Activated CD8-positive, alpha-beta T cell treated with anti-CD3 and anti-CD28 coated beads, Interleukin-2, amount 10 ng/mL, durations not matched to agents 7 days and 5 days (primary cell): ENCODE measurements around the gene CCZ1. TPM values are rescaled to one million over a fixed set of nuclear protein-coding genes. Genes with fewer than 3 reads are reported as not detected.
"Not testable (repeated sequence)": the region's sequence is repeated elsewhere in the genome, so short reads cannot be mapped to it uniquely, and the experiment has no call there.

Experiments used
- ATAC-seq: fragments of 150-1000 bp; cut with Tn5 transposase; one replicate; pipeline ENCODE4 v1.10.0; 2021; ENCODE audit warnings: moderate library complexity
- CTCF ChIA-PET: fragments of 350-600 bp; sonication (Branson Sonifier 250); formaldehyde crosslinking; loops from one replicate; lab custom pipeline; 2021; ENCODE audit warnings: antibody characterized with exemption; lab: Charles Lee
- POLR2A ChIA-PET: fragments of 350-600 bp; sonication (Branson Sonifier 250); formaldehyde crosslinking; loops from one replicate; lab custom pipeline; 2021; ENCODE audit warnings: antibody characterized with exemption; lab: Charles Lee
- DNase-seq: peaks from one replicate; pipeline ENCODE4 v3.0.0-alpha.2; 2020
- H3K27ac Mint-ChIP-seq: one replicate; pipeline ENCODE4 v1.8.0; 2021; ENCODE audit warnings: mild to moderate bottlenecking, mixed read lengths
- H3K27me3 Mint-ChIP-seq: one replicate; pipeline ENCODE4 v1.8.0; 2021; ENCODE audit warnings: low read depth, mixed read lengths
- H3K36me3 Mint-ChIP-seq: one replicate; pipeline ENCODE4 v1.8.0; 2021; ENCODE audit warnings: low read depth, mixed read lengths
- H3K4me1 Mint-ChIP-seq: one replicate; pipeline ENCODE4 v1.8.0; 2021; ENCODE audit warnings: low read depth, mixed read lengths
- H3K4me3 Mint-ChIP-seq: one replicate; pipeline ENCODE4 v1.8.0; 2021; ENCODE audit warnings: mild to moderate bottlenecking, mixed read lengths
- H3K9me3 Mint-ChIP-seq: one replicate; pipeline ENCODE4 v1.8.0; 2022; ENCODE audit warnings: mixed read lengths; ENCODE audit not compliant: insufficient read depth
- total RNA-seq, 2 experiments: library from RNA; stranded (reverse); gene quantifications; one replicate each; pipeline ENCODE4 v1.2.3, GENCODE V29; 2021

The CCZ1 gene
- total RNA-seq = 100 to 1,000 TPM; 105 to 121 TPM

DNA sequence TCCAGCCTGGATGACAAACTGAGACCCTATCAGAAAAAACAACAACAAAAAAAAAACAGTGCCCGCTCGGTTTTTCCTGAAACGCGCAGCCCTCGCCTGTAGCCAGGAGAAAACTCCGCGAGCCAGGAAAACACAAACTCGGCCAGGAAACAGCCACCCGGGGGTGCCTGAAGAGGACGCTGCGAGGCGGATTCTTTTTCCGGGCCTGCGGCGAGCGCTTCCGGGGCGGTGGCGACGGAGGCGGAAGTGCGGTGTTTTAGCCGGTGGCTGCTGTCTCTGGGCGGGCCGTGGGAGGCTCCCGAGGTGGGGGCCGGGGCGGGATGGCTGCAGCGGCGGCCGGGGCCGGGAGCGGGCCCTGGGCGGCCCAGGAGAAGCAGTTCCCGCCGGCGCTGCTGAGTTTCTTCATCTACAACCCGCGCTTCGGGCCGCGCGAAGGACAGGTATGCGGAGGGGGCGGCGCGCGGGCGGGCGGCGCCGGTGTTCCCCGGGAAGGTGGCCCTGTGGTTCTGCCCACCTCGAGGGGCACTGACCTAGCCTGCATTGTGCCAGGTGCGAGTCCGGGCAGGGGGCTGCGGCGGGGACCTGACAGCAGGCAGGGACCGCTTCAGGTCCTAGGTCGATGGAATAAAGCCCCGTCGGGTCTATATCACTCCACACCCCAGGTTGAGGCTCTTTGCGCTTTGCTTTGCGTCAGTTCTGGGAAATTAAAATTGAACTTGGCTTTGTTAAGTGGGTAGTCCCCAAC is at the start of gene CCZ1:
Gene CCZ1, plus strand, starts transcription at position 254 of the 745 bp plus-strand sequence. Its CDS starts 67 bp downstream, at position 321.
- POLR2A ChIA-PET, CTCF ChIA-PET, H3K9me3 Mint-ChIP-seq, H3K4me1 Mint-ChIP-seq, H3K27me3 Mint-ChIP-seq: not testable (repeated sequence)
- Mint-ChIP-seq H3K4me3 (peak within 1 kb of the TSS; percentile 81), H3K36me3 (peaks cover 12% of the 10 kb centered on the region), H3K27ac (peak within 1 kb of the TSS; percentile 88)
- DNase-seq (peak; percentile 89), ATAC-seq (peak; percentile 95)

DNA sequence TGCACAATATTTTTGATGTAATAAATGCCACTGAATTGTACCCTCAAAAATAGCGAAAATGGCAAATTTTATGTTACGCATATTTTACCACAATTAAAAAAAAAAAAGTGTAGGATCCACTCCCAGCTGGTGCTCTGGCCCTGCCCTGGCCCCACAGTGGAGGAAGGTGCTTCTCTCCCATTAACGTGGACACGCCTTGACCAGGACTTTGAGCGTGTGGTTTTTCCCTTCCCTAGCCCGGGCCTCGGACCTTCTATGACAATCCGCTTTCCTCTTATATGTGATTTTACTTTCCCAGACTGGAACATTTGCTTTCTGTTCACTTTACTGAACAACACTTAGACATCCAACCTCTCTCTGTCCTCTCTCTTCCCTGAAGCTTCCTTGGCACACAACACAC is 47.6 kb upstream of the CCZ1 start:
- ChIA-PET POLR2A (no interaction called here), CTCF (interaction anchor here (1.0 kb wide), 1 partner anchor 257 kb away, joined by 3 read pairs; no protein-coding TSS in a partner anchor)
- no peaks in the 10 kb centered on the region for H3K27me3 Mint-ChIP-seq
- no peak for DNase-seq
- H3K9me3 Mint-ChIP-seq = no peaks in the 10 kb centered on the region
- no peaks in the 10 kb centered on the region for H3K36me3 Mint-ChIP-seq
- no peaks in the 10 kb centered on the region for H3K4me1 Mint-ChIP-seq
- no peak overlapping the region for H3K4me3 Mint-ChIP-seq
- no peak overlapping the region for H3K27ac Mint-ChIP-seq
- ATAC-seq = no peak

DNA sequence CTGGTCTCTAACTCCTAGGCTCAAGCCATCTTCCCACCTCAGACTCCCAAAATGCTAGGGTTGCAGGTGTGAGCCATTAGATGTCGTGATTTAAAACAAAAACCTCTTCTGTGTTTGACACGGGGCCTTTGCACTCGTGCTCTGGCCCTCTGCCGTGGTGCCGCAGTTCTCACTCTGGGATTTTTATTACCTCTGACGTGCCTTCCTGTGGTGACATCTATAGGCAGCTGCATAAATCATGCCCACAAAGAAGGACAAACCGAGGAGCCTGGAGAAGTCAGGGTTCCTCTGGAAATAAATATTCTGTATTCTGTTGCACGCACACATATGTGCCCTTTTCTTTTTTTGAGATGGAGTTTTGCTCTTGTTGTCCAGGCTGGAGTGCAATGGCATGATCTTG is 43.8 kb upstream of the CCZ1 start:
- no peak for ATAC-seq
- no peak overlapping the region for H3K4me3 Mint-ChIP-seq
- CTCF ChIA-PET = interaction anchor here (0.6 kb wide), 1 partner anchor 35 kb away, joined by 3 read pairs; no protein-coding TSS in a partner anchor
- H3K9me3 Mint-ChIP-seq = no peaks in the 10 kb centered on the region
- no peak for DNase-seq
- no peak overlapping the region for H3K27ac Mint-ChIP-seq
- no peaks in the 10 kb centered on the region for H3K27me3 Mint-ChIP-seq
- peaks cover 21% of the 10 kb centered on the region for H3K4me1 Mint-ChIP-seq
- POLR2A ChIA-PET = no interaction called here
- no peaks in the 10 kb centered on the region for H3K36me3 Mint-ChIP-seq

DNA sequence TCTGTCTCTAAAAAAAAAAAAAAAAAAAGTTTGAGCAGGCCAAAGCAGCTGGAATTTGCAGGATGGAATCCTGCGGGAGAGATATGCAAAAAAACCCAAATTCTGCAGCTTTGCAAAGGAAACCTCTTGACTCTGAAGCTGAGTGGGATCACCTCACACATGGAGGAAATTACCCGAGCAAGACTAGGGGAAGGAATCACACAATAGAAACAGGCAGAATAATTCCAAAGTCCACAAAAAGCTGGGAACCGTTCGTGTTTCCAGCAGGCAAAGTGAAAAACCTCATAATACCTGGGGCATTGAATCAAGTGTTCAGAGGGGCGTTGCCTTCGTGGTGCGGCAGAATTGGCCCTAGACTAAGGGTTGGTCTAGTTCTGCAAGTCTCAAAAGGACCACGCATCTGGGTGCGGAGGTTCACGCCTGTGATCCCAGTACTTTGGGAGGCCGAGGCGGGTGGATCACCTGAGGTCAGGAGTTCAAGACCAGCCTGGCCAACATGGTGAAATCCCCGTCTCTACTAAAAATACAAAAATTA is 41.4 kb upstream of the CCZ1 start:
- H3K4me1 Mint-ChIP-seq = peaks cover 21% of the 10 kb centered on the region
- POLR2A ChIA-PET, DNase-seq, H3K4me3 Mint-ChIP-seq, H3K36me3 Mint-ChIP-seq, H3K9me3 Mint-ChIP-seq, H3K27me3 Mint-ChIP-seq, ATAC-seq, H3K27ac Mint-ChIP-seq: not testable (repeated sequence)
- CTCF ChIA-PET = interaction anchor here (0.6 to 2.1 kb wide), 18 partner anchors 9 to 467 kb away, joined by 3 to 13 read pairs (median 4); no protein-coding TSS in a partner anchor

DNA sequence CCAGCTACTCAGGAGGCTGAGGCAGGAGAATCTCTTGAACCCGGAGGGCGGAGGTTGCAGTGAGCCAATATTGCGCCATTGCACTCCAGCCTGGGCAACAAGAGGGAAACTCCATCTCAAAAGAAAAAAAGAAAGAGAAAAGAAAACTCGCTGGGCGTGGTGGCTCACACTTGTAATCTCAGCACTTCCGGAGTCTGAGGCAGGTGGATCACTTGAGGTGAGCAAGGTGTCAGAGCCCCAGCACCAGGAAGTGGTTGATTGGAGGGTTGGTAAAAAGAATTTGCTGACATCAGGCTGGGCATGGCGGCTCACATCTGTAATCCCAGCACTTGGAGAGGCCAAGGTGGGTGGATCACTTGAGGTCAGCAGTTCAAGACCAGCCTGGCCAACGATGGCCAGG is 40.0 kb upstream of the CCZ1 start:
- Mint-ChIP-seq H3K27ac (peak overlapping the region; percentile 67), H3K4me1 (peaks cover 21% of the 10 kb centered on the region), H3K4me3 (peak overlapping the region; percentile 8)
- H3K36me3 Mint-ChIP-seq, ATAC-seq, POLR2A ChIA-PET, H3K9me3 Mint-ChIP-seq, H3K27me3 Mint-ChIP-seq: not testable (repeated sequence)
- DNase-seq = peak; percentile 55
- CTCF ChIA-PET = interaction anchor here (1.3 kb wide), 1 partner anchor 464 kb away, joined by 3 read pairs; no protein-coding TSS in a partner anchor

DNA sequence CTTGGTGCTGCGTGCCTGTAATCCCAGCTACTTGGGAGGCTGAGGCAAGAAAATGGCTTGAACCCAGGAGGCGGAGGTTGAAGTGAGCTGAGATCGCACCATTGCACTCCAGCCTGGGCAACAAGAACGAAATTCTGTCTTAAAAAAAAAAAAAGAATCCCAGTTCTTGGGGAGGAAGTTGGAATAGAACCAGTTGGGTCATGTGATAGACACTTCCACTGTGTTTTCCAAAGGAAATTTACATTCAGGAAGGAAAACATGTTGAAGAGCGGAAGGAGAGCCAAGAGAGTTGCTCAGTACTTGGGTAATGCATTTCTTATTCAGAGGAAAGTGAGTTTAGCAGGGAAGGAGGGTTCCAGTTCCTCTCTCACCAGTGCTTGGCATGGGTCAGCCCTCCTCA is 37.3 kb upstream of the CCZ1 start:
- H3K27me3 Mint-ChIP-seq, CTCF ChIA-PET, H3K4me3 Mint-ChIP-seq, ATAC-seq, H3K27ac Mint-ChIP-seq, H3K9me3 Mint-ChIP-seq, DNase-seq, H3K36me3 Mint-ChIP-seq, POLR2A ChIA-PET: not testable (repeated sequence)
- peaks cover 19% of the 10 kb centered on the region for H3K4me1 Mint-ChIP-seq

DNA sequence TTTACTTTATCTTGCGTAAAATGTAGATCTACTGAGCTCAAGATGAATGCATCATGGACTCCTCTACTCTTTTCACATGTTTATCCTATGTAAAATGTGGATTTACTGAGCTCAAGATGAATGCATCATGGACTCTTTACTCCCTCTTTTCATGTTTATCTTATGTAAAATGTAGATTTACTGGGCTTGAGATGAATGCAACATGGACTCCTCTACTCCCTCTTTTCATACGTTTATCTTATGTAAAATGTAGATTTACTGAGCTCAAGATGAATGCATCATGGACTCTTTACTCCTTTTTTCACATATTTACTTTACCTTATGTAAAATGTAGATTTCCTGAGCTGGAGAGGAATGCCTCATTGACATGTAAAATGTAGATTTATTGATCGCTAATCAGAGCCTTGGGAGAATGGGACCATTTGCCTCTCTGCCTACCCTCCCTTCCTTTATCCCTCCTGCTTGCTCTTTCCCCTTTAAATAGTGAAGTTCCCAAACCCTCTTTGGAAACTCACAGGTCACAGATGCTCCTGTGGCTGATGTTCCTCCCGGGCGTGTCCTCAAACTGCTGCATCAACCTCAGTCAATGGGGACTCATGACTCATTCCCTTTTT is 35.7 kb upstream of the CCZ1 start:
- CTCF ChIA-PET, H3K27ac Mint-ChIP-seq, ATAC-seq, POLR2A ChIA-PET, H3K9me3 Mint-ChIP-seq, DNase-seq, H3K4me3 Mint-ChIP-seq, H3K36me3 Mint-ChIP-seq, H3K27me3 Mint-ChIP-seq: not testable (repeated sequence)
- peaks cover 14% of the 10 kb centered on the region for H3K4me1 Mint-ChIP-seq

DNA sequence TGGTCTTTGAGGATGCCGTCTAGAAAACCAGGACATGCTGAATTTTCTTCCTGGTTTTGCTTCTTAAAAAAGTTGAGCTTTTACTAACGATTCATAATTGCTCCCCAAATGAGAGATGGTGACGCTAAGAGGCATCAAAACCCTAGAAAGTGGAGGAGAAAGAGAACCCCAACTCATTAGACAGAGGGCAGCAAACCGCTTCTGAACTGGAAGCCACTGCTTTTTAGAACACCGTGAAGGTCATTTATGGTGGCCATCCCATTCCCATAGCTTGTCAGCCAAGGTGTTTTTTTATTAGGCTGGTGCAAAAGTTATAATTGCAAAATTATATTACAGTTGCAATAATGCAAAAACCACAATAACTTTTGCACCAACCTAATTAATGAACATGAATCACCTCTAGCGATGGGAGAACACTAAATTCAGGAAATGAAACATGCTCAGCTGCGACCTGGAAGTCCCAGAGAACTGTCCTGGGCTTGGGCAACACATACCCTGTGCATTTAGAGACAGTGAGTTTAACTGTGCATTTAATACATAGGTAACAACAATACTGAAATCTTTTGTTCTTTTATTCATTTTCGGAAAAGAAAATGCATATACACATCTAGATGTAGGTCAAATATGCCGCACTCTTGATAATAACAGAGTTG is 33.1 kb upstream of the CCZ1 start:
- H3K36me3 Mint-ChIP-seq, H3K4me3 Mint-ChIP-seq, H3K9me3 Mint-ChIP-seq, H3K4me1 Mint-ChIP-seq, H3K27ac Mint-ChIP-seq, DNase-seq, H3K27me3 Mint-ChIP-seq, POLR2A ChIA-PET, ATAC-seq: not testable (repeated sequence)
- CTCF ChIA-PET = interaction anchor here (1.6 kb wide), 1 partner anchor 9 kb away, joined by 3 read pairs; no protein-coding TSS in a partner anchor

DNA sequence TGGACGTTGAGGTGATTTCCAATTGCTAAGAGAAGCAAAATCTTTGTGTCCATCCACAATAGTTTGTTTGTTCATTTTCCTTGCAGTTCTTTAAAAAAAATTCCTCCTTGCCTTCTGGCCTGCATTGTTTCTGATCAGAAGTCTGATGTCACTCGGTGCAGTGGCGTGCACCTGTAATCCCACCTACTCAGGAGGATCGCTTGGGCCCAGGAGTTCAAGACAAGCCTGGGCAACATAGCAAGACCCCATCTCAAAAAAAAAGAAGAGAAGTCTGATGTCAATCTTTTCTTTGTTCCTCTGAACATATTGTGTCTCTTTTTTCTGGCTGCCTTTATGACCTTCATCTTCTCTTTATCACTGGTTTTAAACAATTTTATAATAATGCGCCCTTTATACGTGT is 31.5 kb upstream of the CCZ1 start:
- no peaks in the 10 kb centered on the region for H3K4me1 Mint-ChIP-seq
- DNase-seq = no peak
- POLR2A ChIA-PET = no interaction called here
- CTCF ChIA-PET = no interaction called here
- ATAC-seq = no peak
- no peaks in the 10 kb centered on the region for H3K36me3 Mint-ChIP-seq
- H3K27ac Mint-ChIP-seq = no peak overlapping the region
- H3K4me3 Mint-ChIP-seq = no peak overlapping the region
- peaks cover 2% of the 10 kb centered on the region for H3K27me3 Mint-ChIP-seq
- no peaks in the 10 kb centered on the region for H3K9me3 Mint-ChIP-seq

DNA sequence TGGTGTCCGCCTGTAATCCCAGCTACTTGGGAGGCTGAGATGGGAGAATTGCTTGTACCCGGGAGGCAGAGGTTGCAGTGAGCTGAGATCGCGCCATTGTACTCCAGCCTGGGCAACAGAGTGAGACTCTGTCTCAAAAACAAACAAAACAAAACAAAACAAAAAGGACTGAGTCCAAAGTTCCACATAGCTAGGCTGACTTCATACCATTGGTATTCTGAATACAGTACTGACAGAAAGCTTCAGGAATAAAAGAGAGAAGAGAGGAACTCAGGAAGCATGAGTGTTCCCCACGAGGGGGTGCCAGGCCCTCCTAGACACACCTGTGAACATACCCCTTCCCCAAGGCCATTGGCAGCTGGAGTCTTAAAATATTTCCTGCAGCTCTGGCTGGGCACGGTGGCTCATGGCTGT is 29.6 kb upstream of the CCZ1 start:
- H3K4me1 Mint-ChIP-seq, H3K9me3 Mint-ChIP-seq, DNase-seq, ATAC-seq, H3K4me3 Mint-ChIP-seq, H3K27me3 Mint-ChIP-seq, H3K36me3 Mint-ChIP-seq, POLR2A ChIA-PET: not testable (repeated sequence)
- H3K27ac Mint-ChIP-seq = peak overlapping the region; percentile 46
- CTCF ChIA-PET = interaction anchor here (1.6 kb wide), 1 partner anchor 9 kb away, joined by 5 read pairs; no protein-coding TSS in a partner anchor

DNA sequence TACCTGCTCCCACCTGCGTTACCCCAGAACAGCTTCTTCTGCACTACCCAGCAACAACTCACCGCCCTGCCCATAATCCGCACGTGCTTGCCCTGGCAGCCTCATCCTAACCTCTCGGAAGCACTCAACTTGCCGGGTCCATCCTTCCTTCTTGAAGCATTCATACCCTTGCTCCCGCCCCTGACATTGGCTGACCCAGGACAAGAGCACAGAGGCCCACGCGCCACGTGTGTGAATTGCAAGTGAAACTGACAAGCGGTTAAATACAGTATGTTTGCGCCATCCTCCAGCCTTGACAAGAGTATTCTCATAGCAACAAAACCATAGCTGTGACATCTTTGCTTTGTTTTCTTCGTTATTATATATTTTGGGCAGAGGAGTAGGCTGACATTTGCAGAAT is 28.8 kb upstream of the CCZ1 start:
- Mint-ChIP-seq H3K27ac (no peak overlapping the region), H3K9me3 (no peaks in the 10 kb centered on the region), H3K4me1 (no peaks in the 10 kb centered on the region), H3K27me3 (peaks cover 1% of the 10 kb centered on the region), H3K36me3 (no peaks in the 10 kb centered on the region), H3K4me3 (no peak overlapping the region)
- ChIA-PET POLR2A (no interaction called here), CTCF (interaction anchor here (1.6 kb wide), 1 partner anchor 10 kb away, joined by 5 read pairs; no protein-coding TSS in a partner anchor)
- DNase-seq (no peak), ATAC-seq (no peak)
